ENCODE measurements around the gene SEPTIN3. TPM values are rescaled to one million over a fixed set of nuclear protein-coding genes. Genes with fewer than 3 reads are reported as not detected.

The SEPTIN3 gene
- total and polyA plus RNA-seq, 2 of the 8 experiments (the other 6 are each of a cell fraction or from before 2014, with no cell fraction given), result 38.9 to 52.9 TPM

- TF ChIP-seq SP2 (IDR thresholded peaks at IDR 0.05; ENCODE audit: low read length) (no peak), KDM4A (IDR thresholded peaks at IDR 0.05; ENCODE audit: low read depth, low read length, severe bottlenecking) (no peak), POLR2AphosphoS5 (IDR thresholded peaks at IDR 0.05; ENCODE audit: low read depth, low read length) (no peak)
Measured at GRCh38 chr22:41934284-41935014, 34.8 kb upstream of the SEPTIN3 start (continued).
